ENCODE measurements around the gene ANKLE2. TPM values are rescaled to one million over a fixed set of nuclear protein-coding genes. Genes with fewer than 3 reads are reported as not detected.

ANKLE2 gene
- total RNA-seq, 1 experiment from 2014 or later: 85.9 TPM

DNA sequence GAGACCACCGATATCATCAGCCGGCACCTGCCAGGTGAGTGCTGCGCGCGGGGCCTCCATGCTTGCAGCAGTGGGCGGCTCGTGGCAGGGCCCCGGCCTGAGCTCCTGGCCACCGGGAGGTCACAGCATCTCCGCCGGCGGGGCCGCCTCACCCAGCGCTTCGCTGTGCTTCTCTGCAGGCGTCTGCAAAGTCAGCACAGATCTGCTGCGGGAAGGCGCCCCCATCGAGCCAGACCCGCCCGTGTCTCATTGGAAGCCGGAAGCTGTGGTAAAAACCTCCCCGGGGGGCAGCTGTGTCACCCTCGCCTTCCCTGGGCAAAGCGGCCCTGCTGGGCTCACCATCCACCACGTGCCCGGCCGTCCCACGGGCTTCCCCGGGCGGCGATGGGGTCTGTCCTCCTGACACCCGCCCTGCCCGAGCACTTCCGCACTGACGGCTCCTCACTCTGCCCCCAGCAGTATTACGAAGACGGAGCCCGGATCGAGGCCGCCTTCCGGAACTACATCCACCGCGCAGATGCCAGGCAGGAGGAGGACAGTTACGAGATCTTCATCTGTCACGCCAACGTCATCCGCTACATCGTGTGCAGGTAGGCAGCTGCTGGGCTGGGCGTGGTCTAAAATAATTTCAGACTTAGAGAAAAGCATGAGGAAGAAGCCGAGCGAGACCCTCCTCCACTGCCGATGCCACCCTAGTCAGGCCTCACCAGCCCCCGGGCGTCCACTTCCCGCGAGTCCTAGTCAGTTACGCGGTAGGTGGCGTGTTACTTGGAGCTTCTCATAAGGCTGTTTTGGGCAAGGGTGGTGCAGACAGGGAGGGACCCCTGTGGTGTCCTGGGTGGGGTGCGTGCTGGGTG lies 43.9 kb downstream of the ANKLE2 start:
- TF ChIP-seq EZH2phosphoT487 (IDR thresholded peaks at IDR 0.05; ENCODE audit: borderline replicate concordance, low read length) (no peak), EZH2 (IDR thresholded peaks at IDR 0.05; ENCODE audit: low read length, unreplicated experiment) (no peak)
- TF ChIP-seq, protein P1, sequence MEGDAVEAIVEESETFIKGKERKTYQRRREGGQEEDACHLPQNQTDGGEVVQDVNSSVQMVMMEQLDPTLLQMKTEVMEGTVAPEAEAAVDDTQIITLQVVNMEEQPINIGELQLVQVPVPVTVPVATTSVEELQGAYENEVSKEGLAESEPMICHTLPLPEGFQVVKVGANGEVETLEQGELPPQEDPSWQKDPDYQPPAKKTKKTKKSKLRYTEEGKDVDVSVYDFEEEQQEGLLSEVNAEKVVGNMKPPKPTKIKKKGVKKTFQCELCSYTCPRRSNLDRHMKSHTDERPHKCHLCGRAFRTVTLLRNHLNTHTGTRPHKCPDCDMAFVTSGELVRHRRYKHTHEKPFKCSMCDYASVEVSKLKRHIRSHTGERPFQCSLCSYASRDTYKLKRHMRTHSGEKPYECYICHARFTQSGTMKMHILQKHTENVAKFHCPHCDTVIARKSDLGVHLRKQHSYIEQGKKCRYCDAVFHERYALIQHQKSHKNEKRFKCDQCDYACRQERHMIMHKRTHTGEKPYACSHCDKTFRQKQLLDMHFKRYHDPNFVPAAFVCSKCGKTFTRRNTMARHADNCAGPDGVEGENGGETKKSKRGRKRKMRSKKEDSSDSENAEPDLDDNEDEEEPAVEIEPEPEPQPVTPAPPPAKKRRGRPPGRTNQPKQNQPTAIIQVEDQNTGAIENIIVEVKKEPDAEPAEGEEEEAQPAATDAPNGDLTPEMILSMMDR (conservative IDR thresholded peaks at IDR 0.05; ENCODE audit: low read depth, low read length): no peak
- ATAC-seq: no peak
- intact Hi-C loops (cut with micrococcal nuclease): no loop called here
- Histone ChIP-seq H3K4me2 (ENCODE audit: low read length) (no peak overlapping the region), H4K20me1 (ENCODE audit: low read length) (peaks cover 37% of the 10 kb centered on the region), H3K9me3 (ENCODE audit: low read length) (no peaks in the 10 kb centered on the region), H2AFZ (ENCODE audit: low read length) (no peak overlapping the region), H3K79me2 (ENCODE audit: low read length) (peaks cover 26% of the 10 kb centered on the region), H3K27me3 (ENCODE audit: low read length) (no peaks in the 10 kb centered on the region), H3K9me2 (replicated peaks; ENCODE audit: low read length) (no peaks in the 10 kb centered on the region), H3K9ac (ENCODE audit: low read length) (no peak overlapping the region), H3K4me3 (ENCODE audit: low read length) (no peak overlapping the region), H3F3A (ENCODE audit: low read length, unreplicated experiment) (no peaks in the 10 kb centered on the region), H3K4me1 (ENCODE audit: insufficient read depth, low read length) (peaks cover 11% of the 10 kb centered on the region), H3K36me3 (ENCODE audit: low read depth, low read length) (peaks cover 45% of the 10 kb centered on the region), H3K27ac (ENCODE audit: low read length) (no peak overlapping the region)
- ChIA-PET CTCF (no interaction called here), POLR2A (ENCODE audit: unreplicated experiment) (no interaction called here)
- no peak for DNase-seq
- no TSS peak for BruUV-seq (replicated peaks)

DNA sequence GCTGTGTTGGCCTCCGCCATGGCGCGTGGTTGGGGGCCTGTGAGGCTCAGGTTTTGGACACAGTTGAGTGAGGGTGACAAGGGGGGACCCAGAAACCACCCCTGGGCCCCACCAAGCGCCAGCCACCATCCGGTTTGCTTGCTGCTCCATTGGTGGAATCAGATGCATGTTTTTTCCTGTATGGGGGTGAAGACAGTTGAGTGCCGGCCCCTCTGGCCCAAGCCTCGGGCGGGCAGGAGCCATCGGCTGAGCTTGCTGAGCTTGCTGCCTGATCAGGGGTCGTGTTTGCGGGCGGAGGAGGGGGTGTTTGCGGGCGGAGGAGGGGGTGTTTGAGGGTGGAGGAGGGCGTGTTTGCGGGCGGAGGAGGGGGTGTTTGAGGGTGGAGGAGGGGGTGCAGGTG lies 44.6 kb downstream of the ANKLE2 start:
- H3K4me3 ChIP-seq (ENCODE audit: low read length): no peak overlapping the region
- H4K20me1 ChIP-seq (ENCODE audit: low read length): peaks cover 43% of the 10 kb centered on the region
- no peaks in the 10 kb centered on the region for H3K9me3 ChIP-seq (ENCODE audit: low read length)
- H2AFZ ChIP-seq (ENCODE audit: low read length): no peak overlapping the region
- ATAC-seq (no peak), DNase-seq (no peak)
- H3K9me2 ChIP-seq (replicated peaks; ENCODE audit: low read length): no peaks in the 10 kb centered on the region
- no peak for TF ChIP-seq EZH2phosphoT487 (IDR thresholded peaks at IDR 0.05; ENCODE audit: borderline replicate concordance, low read length)
- CTCF ChIA-PET: no interaction called here
- intact Hi-C loops (cut with micrococcal nuclease): no loop called here
- POLR2A ChIA-PET (ENCODE audit: unreplicated experiment): no interaction called here
- no TSS peak for BruUV-seq (replicated peaks)
- no peak overlapping the region for H3K9ac ChIP-seq (ENCODE audit: low read length)
- peaks cover 17% of the 10 kb centered on the region for H3K4me1 ChIP-seq (ENCODE audit: insufficient read depth, low read length)
- no peaks in the 10 kb centered on the region for H3F3A ChIP-seq (ENCODE audit: low read length, unreplicated experiment)
- H3K27ac ChIP-seq (ENCODE audit: low read length): no peak overlapping the region
- peaks cover 42% of the 10 kb centered on the region for H3K36me3 ChIP-seq (ENCODE audit: low read depth, low read length)
- H3K27me3 ChIP-seq (ENCODE audit: low read length): no peaks in the 10 kb centered on the region
- no peak overlapping the region for H3K4me2 ChIP-seq (ENCODE audit: low read length)
- H3K79me2 ChIP-seq (ENCODE audit: low read length): peaks cover 34% of the 10 kb centered on the region

DNA sequence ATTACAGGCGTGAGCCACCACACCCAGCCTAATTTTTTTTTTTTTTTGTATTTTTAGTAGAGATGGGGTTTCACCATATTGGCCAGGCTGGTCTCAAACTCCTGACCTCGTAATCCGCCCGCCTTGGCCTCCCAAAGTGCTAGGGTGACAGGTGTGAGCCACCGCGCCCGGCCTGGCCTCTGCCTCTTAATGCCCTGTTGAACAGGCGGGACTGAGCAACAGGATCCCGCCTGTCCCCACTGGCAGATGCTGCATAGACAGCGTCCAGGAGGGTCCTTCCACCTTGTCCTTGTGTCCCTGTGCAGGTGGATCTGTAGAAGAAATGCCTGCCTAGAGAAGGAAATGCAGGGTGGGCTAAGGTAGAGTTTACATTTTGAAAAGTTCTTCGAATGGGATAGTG lies 45.3 kb downstream of the ANKLE2 start:
- Histone ChIP-seq H3K9ac (ENCODE audit: low read length) (no peak overlapping the region), H3F3A (ENCODE audit: low read length, unreplicated experiment) (no peaks in the 10 kb centered on the region), H3K36me3 (ENCODE audit: low read depth, low read length) (peaks cover 42% of the 10 kb centered on the region), H3K9me2 (replicated peaks; ENCODE audit: low read length) (no peaks in the 10 kb centered on the region), H3K4me3 (ENCODE audit: low read length) (no peak overlapping the region), H3K4me1 (ENCODE audit: insufficient read depth, low read length) (peaks cover 17% of the 10 kb centered on the region), H3K79me2 (ENCODE audit: low read length) (peaks cover 40% of the 10 kb centered on the region), H3K4me2 (ENCODE audit: low read length) (no peak overlapping the region), H3K27ac (ENCODE audit: low read length) (no peak overlapping the region), H3K9me3 (ENCODE audit: low read length) (no peaks in the 10 kb centered on the region), H3K27me3 (ENCODE audit: low read length) (no peaks in the 10 kb centered on the region), H4K20me1 (ENCODE audit: low read length) (peaks cover 43% of the 10 kb centered on the region), H2AFZ (ENCODE audit: low read length) (no peak overlapping the region)
- no peak for TF ChIP-seq EZH2phosphoT487 (IDR thresholded peaks at IDR 0.05; ENCODE audit: borderline replicate concordance, low read length)
- TF ChIP-seq, protein P1 (conservative IDR thresholded peaks at IDR 0.05; ENCODE audit: low read depth, low read length): no peak
- BruUV-seq (replicated peaks): no TSS peak
- CTCF ChIA-PET: no interaction called here
- intact Hi-C loops (cut with micrococcal nuclease): no loop called here
- DNase-seq (no peak), ATAC-seq (no peak)
- POLR2A ChIA-PET (ENCODE audit: unreplicated experiment): no interaction called here

All from PC-3 (cell line).